H1 (cell line): ENCODE results near the gene RNF182. TPM values are rescaled to one million over a fixed set of nuclear protein-coding genes. Genes with fewer than 3 reads are reported as not detected.

ENCODE experiments used
- CTCF ChIA-PET: fragments of 300-600 bp; sonication (Branson Sonifier 250); formaldehyde crosslinking; loops from one replicate; lab custom pipeline; 2021; ENCODE audit not compliant: partially characterized antibody; lab: Charles Lee
- POLR2A ChIA-PET: fragments of 300-600 bp; sonication (Branson Sonifier 250); formaldehyde crosslinking; loops from one replicate; lab custom pipeline; 2021; ENCODE audit warnings: inconsistent platforms; ENCODE audit not compliant: partially characterized antibody; lab: Charles Lee
- DNase-seq, 2 experiments: peaks; one replicate each; pipeline versions ENCODE4 v3.0.0 to v3.0.0-alpha.2; 2010 to 2022; ENCODE audit warnings: low spot score in 2 of 2, low read depth in 1 of 2, mixed read lengths in 1 of 2
- FAIRE-seq: peaks from 2 replicates; lab custom pipeline; 2011; peaks lifted over from hg19 to GRCh38; lab: Jason Lieb, UNC
- H2AFZ ChIP-seq: 2 replicates; pipeline ENCODE4 v1.8.1; 2012; ENCODE audit warnings: low read length, inconsistent platforms
- H2AK5ac ChIP-seq: 2 replicates; pipeline ENCODE4 v1.6.1; 2013; ENCODE audit warnings: low read depth, low read length
- H2BK120ac ChIP-seq: replicated peaks from 2 replicates; pipeline ENCODE3; 2013; ENCODE audit warnings: low read depth, low read length, inconsistent platforms
- H2BK12ac ChIP-seq: 2 replicates; pipeline ENCODE4 v1.6.1; 2013; ENCODE audit warnings: low read depth, low read length
- H2BK15ac ChIP-seq: 2 replicates; pipeline ENCODE4 v1.6.1; 2013; ENCODE audit warnings: low read length
- H2BK20ac ChIP-seq: 2 replicates; pipeline ENCODE4 v1.6.1; 2013; ENCODE audit warnings: low read length
- H2BK5ac ChIP-seq: 2 replicates; pipeline ENCODE4 v1.6.1; 2013; ENCODE audit warnings: low read depth, low read length
- H3K14ac ChIP-seq: 2 replicates; pipeline ENCODE4 v1.6.1; 2013; ENCODE audit warnings: inconsistent platforms; ENCODE audit not compliant: insufficient read length
- H3K18ac ChIP-seq: 2 replicates; pipeline ENCODE4 v1.6.1; 2013; ENCODE audit warnings: low read length; ENCODE audit errors: extremely low read depth
- H3K23ac ChIP-seq: 2 replicates; pipeline ENCODE4 v1.6.1; 2013; ENCODE audit warnings: inconsistent platforms; ENCODE audit not compliant: insufficient read length
- H3K23me2 ChIP-seq: 2 replicates; pipeline ENCODE4 v1.6.1; 2013; ENCODE audit warnings: low read depth, low read length
- H3K27ac ChIP-seq: 2 replicates; pipeline ENCODE4 v1.6.1; 2011; ENCODE audit warnings: low read depth, low read length, inconsistent platforms
- H3K27me3 ChIP-seq, 4 experiments: replicated peaks in 1 of 4; 1 replicate in 1 of 4; 2 replicates in 3 of 4; pipeline versions ENCODE4 v1.6.1 to v1.8.1; 2011 to 2013; ENCODE audit warnings: low read length in 3 of 4, mild to moderate bottlenecking in 3 of 4, inconsistent platforms in 2 of 4, mixed read lengths in 2 of 4, moderate library complexity in 1 of 4; ENCODE audit not compliant: control insufficient read depth in 3 of 4, insufficient read depth in 3 of 4; ENCODE audit errors: extremely low read depth in 1 of 4
- H3K36me3 ChIP-seq, 4 experiments: 2 replicates each; pipeline versions ENCODE4 v1.6.1 to v1.8.1; 2011 to 2013; ENCODE audit warnings: mild to moderate bottlenecking in 4 of 4, low read length in 3 of 4, moderate library complexity in 2 of 4, control low read depth in 1 of 4, inconsistent platforms in 1 of 4; ENCODE audit not compliant: insufficient read depth in 4 of 4, control insufficient read depth in 2 of 4
- H3K4ac ChIP-seq: replicated peaks from 2 replicates; pipeline ENCODE3; 2013; ENCODE audit warnings: low read length, low read depth, mixed read lengths, inconsistent platforms; ENCODE audit not compliant: insufficient read length
- H3K4me1 ChIP-seq, 4 experiments: replicated peaks in 1 of 4; 1 replicate in 1 of 4; 2 replicates in 3 of 4; pipeline versions ENCODE4 v1.6.1 to v1.8.1; 2011 to 2013; ENCODE audit warnings: low read length in 3 of 4, inconsistent platforms in 2 of 4, mixed read lengths in 1 of 4; ENCODE audit not compliant: insufficient read depth in 4 of 4, control insufficient read depth in 3 of 4
- H3K4me2 ChIP-seq, 2 experiments: 2 replicates each; pipeline versions ENCODE4 v1.6.1 to v1.8.1; 2011 to 2013; ENCODE audit warnings: low read depth in 2 of 2, low read length in 2 of 2, control low read depth in 1 of 2, inconsistent platforms in 1 of 2, mild to moderate bottlenecking in 1 of 2; ENCODE audit not compliant: insufficient read depth in 1 of 2
- H3K4me3 ChIP-seq, 4 experiments: fragments of 200-600, 300-600 bp in 1 of 4; sonication (generic), shearing (Covaris generic), sonication (Bioruptor Twin) in 1 of 4; 2 replicates each; pipeline versions ENCODE4 v1.5.1 to v1.8.1; 2011 to 2016; ENCODE audit warnings: low read length in 4 of 4, low read depth in 3 of 4, control low read depth in 2 of 4, inconsistent platforms in 2 of 4, mild to moderate bottlenecking in 2 of 4, mixed read lengths in 1 of 4, moderate library complexity in 1 of 4; ENCODE audit not compliant: insufficient read depth in 2 of 4; ENCODE audit errors: extremely low read depth in 1 of 4
- H3K56ac ChIP-seq: replicated peaks from 2 replicates; pipeline ENCODE3; 2013; ENCODE audit warnings: low read depth, mild to moderate bottlenecking, mixed read lengths, low read length, inconsistent platforms; ENCODE audit not compliant: insufficient read length
- H3K79me1 ChIP-seq: 2 replicates; pipeline ENCODE4 v1.6.1; 2013; ENCODE audit warnings: low read depth, low read length, control low read depth
- H3K79me2 ChIP-seq, 2 experiments: 2 replicates each; pipeline versions ENCODE4 v1.6.1 to v1.8.1; 2012 to 2013; ENCODE audit warnings: low read length in 2 of 2, mild to moderate bottlenecking in 2 of 2, inconsistent platforms in 1 of 2; ENCODE audit not compliant: insufficient read depth in 2 of 2, control insufficient read depth in 1 of 2
- H3K9ac ChIP-seq, 4 experiments: replicated peaks in 1 of 4; 1 replicate in 1 of 4; 2 replicates in 3 of 4; pipeline versions ENCODE4 v1.6.1 to v1.8.1; 2011 to 2013; ENCODE audit warnings: low read depth in 3 of 4, low read length in 3 of 4, control low read depth in 2 of 4, mild to moderate bottlenecking in 2 of 4, moderate library complexity in 2 of 4, inconsistent platforms in 1 of 4; ENCODE audit errors: extremely low read depth in 1 of 4
- H3K9me3 ChIP-seq, 2 experiments: 2 replicates each; pipeline versions ENCODE4 v1.6.1 to v1.8.1; 2012 to 2013; ENCODE audit warnings: mild to moderate bottlenecking in 2 of 2, moderate library complexity in 2 of 2, control low read depth in 1 of 2, inconsistent platforms in 1 of 2, low read depth in 1 of 2, low read length in 1 of 2, mixed read lengths in 1 of 2; ENCODE audit not compliant: insufficient read depth in 2 of 2
- H4K20me1 ChIP-seq, 2 experiments: replicated peaks in 1 of 2; 2 replicates each; pipeline versions ENCODE3 to v1.8.1; 2011 to 2013; ENCODE audit warnings: inconsistent platforms in 2 of 2, low read length in 2 of 2, mild to moderate bottlenecking in 1 of 2; ENCODE audit not compliant: insufficient read depth in 2 of 2, control insufficient read depth in 1 of 2
- H4K5ac ChIP-seq: 2 replicates; pipeline ENCODE4 v1.6.1; 2013; ENCODE audit warnings: low read length, low read depth, mixed read lengths, inconsistent platforms; ENCODE audit not compliant: insufficient read length
- H4K8ac ChIP-seq: 2 replicates; pipeline ENCODE4 v1.8.0; 2013; ENCODE audit warnings: mild to moderate bottlenecking, moderate library complexity, low read length, inconsistent platforms; ENCODE audit not compliant: insufficient read depth; ENCODE audit errors: extremely low read depth
- H4K91ac ChIP-seq: replicated peaks from 2 replicates; pipeline ENCODE3; 2013; ENCODE audit warnings: low read length, mixed read lengths, inconsistent platforms; ENCODE audit not compliant: insufficient read length
- ZNF274 ChIP-seq: IDR thresholded peaks from 2 replicates; pipeline ENCODE4 v1.7.0; 2012; ENCODE audit warnings: low read length, borderline replicate concordance; ENCODE audit errors: extremely low read depth
- WGBS, 2 experiments: shearing (Covaris generic) in 1 of 2; methylation state at CpG; one replicate each; pipeline versions ENCODE4 v1.1.6 to v1.1.7; 2013 to 2015; ENCODE audit warnings: low lambda C conversion rate in 2 of 2, mixed read lengths in 2 of 2, inconsistent platforms in 1 of 2, low coverage in 1 of 2, missing lambda C conversion rate in 1 of 2; ENCODE audit not compliant: insufficient replicate concordance in 2 of 2, insufficient coverage in 1 of 2, insufficient read length in 1 of 2; ENCODE audit errors: extremely low coverage in 1 of 2, missing lambda C conversion rate in 1 of 2; 5-methylcytosine and 5-hydroxymethylcytosine counted together
- polyA plus RNA-seq, 7 experiments: library from polyadenylated mRNA; depleted of rRNA in 3 of 7; stranded (reverse) in 5 of 7; unstranded in 2 of 7; fragments of >200 nt in 5 of 7; fragments of 200-250 nt in 2 of 7; gene quantifications; 1 replicate in 5 of 7; 2 replicates in 1 of 7; 4 replicates in 1 of 7; pipeline versions ENCODE4 v1.2.1 to v1.2.3, GENCODE V29; 2011 to 2013; ENCODE audit warnings: missing spikeins in 2 of 7, mixed read lengths in 2 of 7
- total RNA-seq: library from RNA; stranded (reverse); fragmentation: NEBNext Ultra II Directional; extraction: Animal tissue kit (Norgen Biotek cat#: 25700); gene quantifications from 2 replicates; pipeline ENCODE4 v1.2.1, GENCODE V29; 2021

RNF182 gene
- total and polyA plus RNA-seq, 2 of the 8 experiments (the other 6 are each of a cell fraction or from before 2014, with no cell fraction given) = 6.2 to 10.7 TPM

- ChIA-PET CTCF (interaction anchor here (0.6 kb wide), 1 partner anchor 1677 kb away, joined by 3 read pairs; no protein-coding TSS in a partner anchor), POLR2A (no interaction called here)
- H2AK5ac ChIP-seq = no peak overlapping the region
- no peaks in the 10 kb centered on the region for H3K9me3 ChIP-seq
- no peaks in the 10 kb centered on the region for H4K20me1 ChIP-seq
- no peak overlapping the region for H2BK12ac ChIP-seq
- no peak overlapping the region for H2AFZ ChIP-seq
- FAIRE-seq (no peak), DNase-seq (no peak)
- no peak overlapping the region for H3K4me2 ChIP-seq
- no peaks in the 10 kb centered on the region for H3K79me1 ChIP-seq
- no peak overlapping the region for H2BK5ac ChIP-seq
- H3K23ac ChIP-seq = no peak overlapping the region
- H2BK15ac ChIP-seq = no peak overlapping the region
- no peak overlapping the region for H4K91ac ChIP-seq
- no peaks in the 10 kb centered on the region for H3K36me3 ChIP-seq
- H3K56ac ChIP-seq = no peak overlapping the region
- no peak overlapping the region for H2BK20ac ChIP-seq
- no peaks in the 10 kb centered on the region for H3K79me2 ChIP-seq
- no peaks in the 10 kb centered on the region for H3K23me2 ChIP-seq
- 85% methylated on average over 6 of the region's 6 CpGs; no CpG with 5 or more reads in 1 of the 2 experiments for WGBS, 2 experiments
- no peaks in the 10 kb centered on the region for H3K27me3 ChIP-seq
- no peak overlapping the region for H3K4me3 ChIP-seq
- no peak overlapping the region for H4K8ac ChIP-seq
- no peak overlapping the region for H3K9ac ChIP-seq
- H3K4me1 ChIP-seq = 0 out of 7 replicates have a peak, but pooled peaks cover 0 to 2% (median 0%) of the 10 kb centered on the region in 4 experiments
- no peak overlapping the region for H3K4ac ChIP-seq
- no peak overlapping the region for H3K27ac ChIP-seq
- no peak overlapping the region for H2BK120ac ChIP-seq
- no peak overlapping the region for H3K14ac ChIP-seq
- H3K18ac ChIP-seq = no peak overlapping the region
- H4K5ac ChIP-seq = no peak overlapping the region
- no peak for TF ChIP-seq ZNF274
Measured at GRCh38 chr6:13991393-13991792, 66.6 kb downstream of the RNF182 start.
